ENCODE results near the gene DYSF.

The DYSF gene

GRCh38 chr2:71696381-71696780 lies 243.0 kb downstream of the DYSF start:
- DNase-seq = peak; percentile 42

GRCh38 chr2:71697106-71698004 lies 244.0 kb downstream of the DYSF start:
- no peak for DNase-seq

- DNase-seq = peak; percentile 15
Measured at GRCh38 chr2:71699428-71699827, 246.1 kb downstream of the DYSF start.

GRCh38 chr2:71700041-71700657 lies 246.8 kb downstream of the DYSF start:
- peak; percentile 33 for DNase-seq

GRCh38 chr2:71700658-71701397 lies 247.5 kb downstream of the DYSF start:
- DNase-seq = peak; percentile 94

- peak; percentile 17 for DNase-seq
Measured at GRCh38 chr2:71702071-71702970, 249.0 kb downstream of the DYSF start.

- DNase-seq = peak; percentile 14
Measured at GRCh38 chr2:71702971-71703898, 249.9 kb downstream of the DYSF start.

GRCh38 chr2:71704131-71704561 lies 250.8 kb downstream of the DYSF start:
- peak; percentile 17 for DNase-seq

GRCh38 chr2:71704688-71705087 lies 251.3 kb downstream of the DYSF start:
- DNase-seq = no peak

GRCh38 chr2:71705171-71705960 lies 252.0 kb downstream of the DYSF start:
- DNase-seq = no peak

- DNase-seq = no peak
Measured at GRCh38 chr2:71706121-71706520, 252.8 kb downstream of the DYSF start.

GRCh38 chr2:71706836-71707235 lies 253.5 kb downstream of the DYSF start:
- DNase-seq = no peak

GRCh38 chr2:71710367-71711132 lies 257.2 kb downstream of the DYSF start:
- peak; percentile 35 for DNase-seq

- no peak for DNase-seq
Measured at GRCh38 chr2:71711133-71711855, 257.9 kb downstream of the DYSF start.

- no peak for DNase-seq
Measured at GRCh38 chr2:71712158-71712818, 258.9 kb downstream of the DYSF start.

- DNase-seq = no peak
Measured at GRCh38 chr2:71713581-71714580, 260.5 kb downstream of the DYSF start.
